Measurements from ENCODE around the gene HYAL1. TPM values are rescaled to one million over a fixed set of nuclear protein-coding genes. Genes with fewer than 3 reads are reported as not detected.
"Not testable (repeated sequence)": the region's sequence is repeated elsewhere in the genome, so short reads cannot be mapped to it uniquely, and the experiment has no call there.

HYAL1 gene
- total and polyA plus RNA-seq, 7 donors, result 2.4 to 15.1 (median 4.6) TPM

GRCh38 chr3:50272911-50273688 lies 30.3 kb downstream of the HYAL1 start:
- Histone ChIP-seq H3K27ac (peak overlapping the region in 3 of 4 donors; percentile 48 to 99 (median 65)), H3K4me1 (peaks cover 0 to 43% (median 36%) of the 10 kb centered on the region in 4 donors), H3K4me3 (peak overlapping the region in 3 of 4 donors; percentile 31 to 45 (median 35)), H3K36me3 (peaks cover 0 to 11% (median 0%) of the 10 kb centered on the region in 4 donors), H3K9me3 (no peaks in the 10 kb centered on the region), H3K27me3 (peaks cover 0 to 21% (median 0%) of the 10 kb centered on the region in 3 donors)
- WGBS, 2 donors, result 2 to 5% methylated on average over 61 of the region's 61 CpGs
- intact Hi-C loops (cut with DNase I), result loop anchor here (1.0 to 2.0 kb wide), 3 partner anchors 13 to 80 kb away; no protein-coding TSS in a partner anchor
- TF ChIP-seq, protein P1, sequence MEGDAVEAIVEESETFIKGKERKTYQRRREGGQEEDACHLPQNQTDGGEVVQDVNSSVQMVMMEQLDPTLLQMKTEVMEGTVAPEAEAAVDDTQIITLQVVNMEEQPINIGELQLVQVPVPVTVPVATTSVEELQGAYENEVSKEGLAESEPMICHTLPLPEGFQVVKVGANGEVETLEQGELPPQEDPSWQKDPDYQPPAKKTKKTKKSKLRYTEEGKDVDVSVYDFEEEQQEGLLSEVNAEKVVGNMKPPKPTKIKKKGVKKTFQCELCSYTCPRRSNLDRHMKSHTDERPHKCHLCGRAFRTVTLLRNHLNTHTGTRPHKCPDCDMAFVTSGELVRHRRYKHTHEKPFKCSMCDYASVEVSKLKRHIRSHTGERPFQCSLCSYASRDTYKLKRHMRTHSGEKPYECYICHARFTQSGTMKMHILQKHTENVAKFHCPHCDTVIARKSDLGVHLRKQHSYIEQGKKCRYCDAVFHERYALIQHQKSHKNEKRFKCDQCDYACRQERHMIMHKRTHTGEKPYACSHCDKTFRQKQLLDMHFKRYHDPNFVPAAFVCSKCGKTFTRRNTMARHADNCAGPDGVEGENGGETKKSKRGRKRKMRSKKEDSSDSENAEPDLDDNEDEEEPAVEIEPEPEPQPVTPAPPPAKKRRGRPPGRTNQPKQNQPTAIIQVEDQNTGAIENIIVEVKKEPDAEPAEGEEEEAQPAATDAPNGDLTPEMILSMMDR (IDR thresholded peaks at IDR 0.05), result peak; percentile 97 to 99 (median 99)
- TF ChIP-seq EP300 (IDR thresholded peaks at IDR 0.05) (no peak), POLR2AphosphoS5 (IDR thresholded peaks at IDR 0.05) (peak in 3 of 4 donors; percentile 20 to 38 (median 34))
- peak; percentile 92 for DNase-seq

GRCh38 chr3:50272538-50272910 lies 30.9 kb downstream of the HYAL1 start:
- 61 to 71% methylated on average over 10 of the region's 10 CpGs for WGBS, 2 donors
- intact Hi-C loops (cut with DNase I), result loop anchor here (2.0 kb wide), 1 partner anchor 80 kb away; no protein-coding TSS in a partner anchor
- peaks cover 0 to 21% (median 0%) of the 10 kb centered on the region in 3 donors for H3K27me3 ChIP-seq
- H3K4me3 ChIP-seq, result peak overlapping the region in 1 of 4 donors; percentile 45
- peaks cover 0 to 49% (median 42%) of the 10 kb centered on the region in 4 donors for H3K4me1 ChIP-seq
- peaks cover 0 to 11% (median 0%) of the 10 kb centered on the region in 4 donors for H3K36me3 ChIP-seq
- peak overlapping the region in 3 of 4 donors; percentile 48 to 99 (median 65) for H3K27ac ChIP-seq
- not testable (repeated sequence) for H3K9me3 ChIP-seq, DNase-seq

- peak overlapping the region in 3 of 4 donors; percentile 93 to 99 (median 99) for H3K27ac ChIP-seq
- peaks cover 0 to 21% (median 0%) of the 10 kb centered on the region in 3 donors for H3K27me3 ChIP-seq
- TF ChIP-seq EP300 (IDR thresholded peaks at IDR 0.05), result no peak
- no peak for TF ChIP-seq POLR2AphosphoS5 (IDR thresholded peaks at IDR 0.05)
- TF ChIP-seq, protein P1 (IDR thresholded peaks at IDR 0.05), result no peak
- no peak for TF ChIP-seq POLR2A (IDR thresholded peaks at IDR 0.05)
- H3K9me3 ChIP-seq, result no peaks in the 10 kb centered on the region
- peaks cover 0 to 10% (median 0%) of the 10 kb centered on the region in 4 donors for H3K36me3 ChIP-seq
- 40 to 80% methylated on average over 10 of the region's 10 CpGs for WGBS, 2 donors
- H3K4me3 ChIP-seq, result peak overlapping the region in 1 of 4 donors; percentile 43
- peaks cover 0 to 60% (median 52%) of the 10 kb centered on the region in 4 donors for H3K4me1 ChIP-seq
- DNase-seq, result no peak
- intact Hi-C loops (cut with DNase I), result no loop called here
These were observed 31.9 kb downstream of the HYAL1 start for GRCh38 chr3:50271314-50271936.

DNA sequence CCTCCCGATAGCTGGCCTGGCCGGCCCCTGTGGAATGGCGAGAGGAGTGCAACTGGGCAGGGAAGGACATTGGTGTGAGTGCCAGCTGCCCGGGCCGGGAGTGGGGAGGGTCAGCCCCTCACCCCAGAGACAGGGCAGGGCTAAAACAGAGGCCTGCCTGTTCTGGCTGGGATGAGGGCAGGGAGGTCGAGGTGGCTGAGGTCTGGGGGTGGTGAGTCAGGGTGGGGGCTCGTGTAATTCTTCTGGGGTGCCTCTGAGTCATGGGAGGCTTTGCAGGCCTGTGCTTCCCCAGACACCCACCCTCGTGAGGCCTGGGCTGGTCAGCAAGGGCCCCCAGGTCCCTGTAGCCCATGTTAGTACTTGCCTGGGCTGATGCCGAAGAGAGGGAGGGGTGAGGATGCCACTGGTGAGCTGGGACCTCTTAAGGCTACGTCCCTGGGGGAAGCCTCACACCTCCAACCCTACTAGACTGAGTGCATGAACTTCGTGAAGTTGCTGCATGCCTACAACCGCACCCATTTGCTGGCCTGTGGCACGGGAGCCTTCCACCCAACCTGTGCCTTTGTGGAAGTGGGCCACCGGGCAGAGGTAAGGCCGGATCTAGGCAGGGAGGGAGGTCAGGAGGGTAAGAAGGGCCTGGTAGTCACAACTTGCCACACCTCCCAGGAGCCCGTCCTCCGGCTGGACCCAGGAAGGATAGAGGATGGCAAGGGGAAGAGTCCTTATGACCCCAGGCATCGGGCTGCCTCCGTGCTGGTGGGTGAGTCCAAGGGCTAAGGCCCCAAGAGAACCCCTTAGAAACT lies 32.8 kb downstream of the HYAL1 start:
- no peak for DNase-seq
- 81 to 85% methylated on average over 19 of the region's 19 CpGs for WGBS, 2 donors
- intact Hi-C loops (cut with DNase I), result no loop called here
- H3K36me3 ChIP-seq, result peaks cover 0 to 4% (median 0%) of the 10 kb centered on the region in 4 donors
- peak overlapping the region in 3 of 4 donors; percentile 34 to 43 (median 39) for H3K4me3 ChIP-seq
- TF ChIP-seq EP300 (IDR thresholded peaks at IDR 0.05) (no peak), POLR2AphosphoS5 (IDR thresholded peaks at IDR 0.05) (peak in 2 of 4 donors; percentile 65 to 70), POLR2A (IDR thresholded peaks at IDR 0.05) (no peak)
- TF ChIP-seq, protein P1 (IDR thresholded peaks at IDR 0.05), result no peak
- H3K4me1 ChIP-seq, result peaks cover 0 to 68% (median 60%) of the 10 kb centered on the region in 4 donors
- no peaks in the 10 kb centered on the region for H3K9me3 ChIP-seq
- H3K27ac ChIP-seq, result peak overlapping the region; percentile 93 to 99 (median 99)
- peaks cover 0 to 13% (median 0%) of the 10 kb centered on the region in 3 donors for H3K27me3 ChIP-seq
